HCT116 (cell line): ENCODE measurements around the gene PUSL1. TPM values are rescaled to one million over a fixed set of nuclear protein-coding genes. Genes with fewer than 3 reads are reported as not detected.

ENCODE experiments used
- ATAC-seq: fragments of 200-7000 bp; cut with Tn5 transposase; 2 replicates; pipeline ENCODE4 v1.9.1; 2020; ENCODE audit warnings: mild to moderate bottlenecking, moderate library complexity
- BruUV-seq: library from RNA; stranded (reverse); fragments of 400-500 nt; replicated peaks from 2 replicates; lab custom pipeline; 2021; lab: Mats Ljungman, UMichigan
- CTCF ChIA-PET: fragments of 300-600 bp; sonication (Branson Sonifier 250); formaldehyde crosslinking; loops from one replicate; lab custom pipeline; 2021; ENCODE audit warnings: antibody characterized with exemption; lab: Charles Lee
- POLR2A ChIA-PET: fragments of 300-600, 350-600 bp; sonication (Branson Sonifier 250); formaldehyde crosslinking; loops from one replicate; lab custom pipeline; 2021; ENCODE audit warnings: antibody characterized with exemption; lab: Charles Lee
- RAD21 ChIA-PET, 2 experiments: fragments of 300-600 bp; sonication (Branson Sonifier 250); formaldehyde crosslinking; loops; one replicate each; lab custom pipeline; 2023; ENCODE audit warnings: low total read pairs in 2 of 2; ENCODE audit not compliant: uncharacterized antibody in 2 of 2, unreplicated experiment in 2 of 2, low non-redundant PET in 1 of 2; lab: Charles Lee
- DNase-seq: peaks from one replicate; pipeline ENCODE4 v3.0.0-alpha.2; 2010; ENCODE audit warnings: low read depth, low spot score
- H2AFZ ChIP-seq: fragments of 200-600 bp; shearing (Covaris generic), sonication (generic); 2 replicates; pipeline ENCODE4 v1.6.1; 2017; ENCODE audit warnings: low read depth, mixed run types, mixed read lengths, antibody characterized with exemption, low read length; ENCODE audit not compliant: poor library complexity, severe bottlenecking
- H3K27ac ChIP-seq: 2 replicates; pipeline ENCODE4 v1.5.1; 2012; ENCODE audit warnings: low read depth, low read length
- H3K27me3 ChIP-seq: fragments of 200-600 bp; sonication (generic); 2 replicates; pipeline ENCODE4 v1.6.1; 2016; ENCODE audit warnings: mixed run types, low read length, mixed read lengths; ENCODE audit not compliant: insufficient read depth
- H3K36me3 ChIP-seq, 2 experiments: fragments of 200-500 bp in 1 of 2; fragments of 200-600 bp in 1 of 2; sonication (Bioruptor generic) in 1 of 2; sonication (generic) in 1 of 2; 2 replicates each; pipeline versions ENCODE4 v1.5.1 to v1.6.1; 2014 to 2016; ENCODE audit warnings: low read length in 2 of 2, inconsistent platforms in 1 of 2, mixed read lengths in 1 of 2, mixed run types in 1 of 2; ENCODE audit not compliant: insufficient read depth in 2 of 2, control insufficient read depth in 1 of 2
- H3K4me1 ChIP-seq, 2 experiments: fragments of 200-600 bp in 1 of 2; sonication (generic) in 1 of 2; 2 replicates each; pipeline versions ENCODE4 v1.5.1 to v1.6.1; 2012 to 2017; ENCODE audit warnings: low read length in 2 of 2, inconsistent platforms in 1 of 2, mild to moderate bottlenecking in 1 of 2, mixed read lengths in 1 of 2, mixed run types in 1 of 2, moderate library complexity in 1 of 2; ENCODE audit not compliant: insufficient read depth in 2 of 2, control insufficient read depth in 1 of 2
- H3K4me2 ChIP-seq: fragments of 200-600 bp; sonication (generic); 2 replicates; pipeline ENCODE4 v1.6.1; 2017; ENCODE audit warnings: mixed run types, low read length, mixed read lengths
- H3K4me3 ChIP-seq, 2 experiments: fragments of 200-600 bp in 1 of 2; sonication (generic) in 1 of 2; replicated peaks in 1 of 2; 2 replicates each; pipeline ENCODE4 v1.5.1; 2011 to 2016; ENCODE audit warnings: low read length in 2 of 2, control low read depth in 1 of 2, low read depth in 1 of 2, mild to moderate bottlenecking in 1 of 2, mixed read lengths in 1 of 2, mixed run types in 1 of 2
- H3K79me2 ChIP-seq: fragments of 200-600 bp; sonication (generic); 2 replicates; pipeline ENCODE4 v1.6.1; 2017; ENCODE audit warnings: mild to moderate bottlenecking, mixed run types, low read length, moderate library complexity, mixed read lengths; ENCODE audit not compliant: insufficient read depth
- H3K9ac ChIP-seq: fragments of 200-600 bp; sonication (generic); 2 replicates; pipeline ENCODE4 v1.6.1; 2016; ENCODE audit warnings: low read length, mixed read lengths
- H3K9me2 ChIP-seq: fragments of 200-600 bp; sonication (generic), shearing (Covaris generic); 2 replicates; pipeline ENCODE4 v1.6.1; 2017; ENCODE audit warnings: mixed run types, mild to moderate bottlenecking, moderate library complexity; ENCODE audit not compliant: insufficient read depth
- H3K9me3 ChIP-seq, 2 experiments: fragments of 200-500 bp in 1 of 2; fragments of 200-600 bp in 1 of 2; sonication (Bioruptor generic) in 1 of 2; sonication (generic) in 1 of 2; 2 replicates each; pipeline ENCODE4 v1.6.1; 2014 to 2017; ENCODE audit warnings: low read length in 2 of 2, mixed read lengths in 2 of 2, inconsistent platforms in 1 of 2, low read depth in 1 of 2, mild to moderate bottlenecking in 1 of 2, mixed run types in 1 of 2, moderate library complexity in 1 of 2; ENCODE audit not compliant: control insufficient read depth in 1 of 2, insufficient read depth in 1 of 2
- H4K20me1 ChIP-seq: fragments of 200-600 bp; sonication (generic), shearing (Covaris generic); 2 replicates; pipeline ENCODE4 v1.6.1; 2017; ENCODE audit warnings: mixed run types, mild to moderate bottlenecking, moderate library complexity; ENCODE audit not compliant: insufficient read depth
- ATF3 ChIP-seq: IDR thresholded peaks from 2 replicates; pipeline ENCODE4 v1.6.1; 2012
- CEBPB ChIP-seq: IDR thresholded peaks from 2 replicates; pipeline ENCODE4 v1.6.1; 2012; ENCODE audit warnings: low read depth
- CTCF ChIP-seq, 3 experiments: fragments of 200-600 bp in 1 of 3; sonication (generic) in 1 of 3; IDR thresholded peaks in 2 of 3; conservative IDR thresholded peaks in 1 of 3; 2 replicates each; pipeline ENCODE4 v1.5.1; 2012 to 2017; ENCODE audit warnings: low read depth in 2 of 3, low read length in 2 of 3, antibody characterized with exemption in 1 of 3, borderline replicate concordance in 1 of 3, control low read depth in 1 of 3, mild to moderate bottlenecking in 1 of 3, mixed read lengths in 1 of 3, mixed run types in 1 of 3, moderate library complexity in 1 of 3; ENCODE audit not compliant: insufficient read depth in 1 of 3
- EGR1 ChIP-seq: IDR thresholded peaks from 2 replicates; pipeline ENCODE4 v1.6.1; 2012; ENCODE audit warnings: low read depth
- ELF1 ChIP-seq: IDR thresholded peaks from 2 replicates; pipeline ENCODE4 v1.6.1; 2012; ENCODE audit warnings: low read depth, borderline replicate concordance
- EZH2phosphoT487 ChIP-seq: fragments of 200-600 bp; IDR thresholded peaks from 2 replicates; pipeline ENCODE4 v1.6.1; 2018; ENCODE audit warnings: antibody characterized with exemption, borderline replicate concordance
- JUND ChIP-seq: IDR thresholded peaks from 2 replicates; pipeline ENCODE4 v1.6.1; 2012
- MAX ChIP-seq: IDR thresholded peaks from 2 replicates; pipeline ENCODE4 v1.6.1; 2012
- POLR2A ChIP-seq: IDR thresholded peaks from 2 replicates; pipeline ENCODE4 v1.7.0; 2011; ENCODE audit warnings: borderline replicate concordance; ENCODE audit not compliant: insufficient read depth, insufficient read length; ENCODE audit errors: extremely low read depth
- POLR2AphosphoS5 ChIP-seq: IDR thresholded peaks from 2 replicates; pipeline ENCODE4 v1.6.1; 2011; ENCODE audit warnings: mild to moderate bottlenecking, low read depth, low read length, moderate library complexity
- SIN3A ChIP-seq: IDR thresholded peaks from 2 replicates; pipeline ENCODE4 v1.6.1; 2012; ENCODE audit warnings: low read depth
- SRF ChIP-seq: IDR thresholded peaks from 2 replicates; pipeline ENCODE4 v1.6.1; 2012; ENCODE audit warnings: low read depth
- ZNF274 ChIP-seq: fragments of 200-500 bp; sonication (Bioruptor generic); IDR thresholded peaks from 2 replicates; pipeline ENCODE4 v1.6.1; 2014; ENCODE audit warnings: mild to moderate bottlenecking, low read depth, low read length, inconsistent platforms
- intact Hi-C: fragments of 100-400 bp; cut with micrococcal nuclease; formaldehyde crosslinking; loops from 2 replicates; pipeline ENCODE4 v1.10.0; 2022
- total RNA-seq: library from RNA; stranded (reverse); gene quantifications from one replicate; pipeline ENCODE4 v1.2.1, GENCODE V29; 2021; ENCODE audit not compliant: unreplicated experiment
- TF ChIP-seq, protein P1 (sequence below): IDR thresholded peaks from 2 replicates; pipeline ENCODE4 v1.6.1; 2012; ENCODE audit warnings: low read depth

Gene PUSL1
- total RNA-seq, 1 experiment from 2014 or later, result 47.2 TPM

- TF ChIP-seq, protein P1, sequence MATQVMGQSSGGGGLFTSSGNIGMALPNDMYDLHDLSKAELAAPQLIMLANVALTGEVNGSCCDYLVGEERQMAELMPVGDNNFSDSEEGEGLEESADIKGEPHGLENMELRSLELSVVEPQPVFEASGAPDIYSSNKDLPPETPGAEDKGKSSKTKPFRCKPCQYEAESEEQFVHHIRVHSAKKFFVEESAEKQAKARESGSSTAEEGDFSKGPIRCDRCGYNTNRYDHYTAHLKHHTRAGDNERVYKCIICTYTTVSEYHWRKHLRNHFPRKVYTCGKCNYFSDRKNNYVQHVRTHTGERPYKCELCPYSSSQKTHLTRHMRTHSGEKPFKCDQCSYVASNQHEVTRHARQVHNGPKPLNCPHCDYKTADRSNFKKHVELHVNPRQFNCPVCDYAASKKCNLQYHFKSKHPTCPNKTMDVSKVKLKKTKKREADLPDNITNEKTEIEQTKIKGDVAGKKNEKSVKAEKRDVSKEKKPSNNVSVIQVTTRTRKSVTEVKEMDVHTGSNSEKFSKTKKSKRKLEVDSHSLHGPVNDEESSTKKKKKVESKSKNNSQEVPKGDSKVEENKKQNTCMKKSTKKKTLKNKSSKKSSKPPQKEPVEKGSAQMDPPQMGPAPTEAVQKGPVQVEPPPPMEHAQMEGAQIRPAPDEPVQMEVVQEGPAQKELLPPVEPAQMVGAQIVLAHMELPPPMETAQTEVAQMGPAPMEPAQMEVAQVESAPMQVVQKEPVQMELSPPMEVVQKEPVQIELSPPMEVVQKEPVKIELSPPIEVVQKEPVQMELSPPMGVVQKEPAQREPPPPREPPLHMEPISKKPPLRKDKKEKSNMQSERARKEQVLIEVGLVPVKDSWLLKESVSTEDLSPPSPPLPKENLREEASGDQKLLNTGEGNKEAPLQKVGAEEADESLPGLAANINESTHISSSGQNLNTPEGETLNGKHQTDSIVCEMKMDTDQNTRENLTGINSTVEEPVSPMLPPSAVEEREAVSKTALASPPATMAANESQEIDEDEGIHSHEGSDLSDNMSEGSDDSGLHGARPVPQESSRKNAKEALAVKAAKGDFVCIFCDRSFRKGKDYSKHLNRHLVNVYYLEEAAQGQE, result no peak
- TF ChIP-seq POLR2A (no peak), MAX (no peak), EZH2phosphoT487 (no peak), POLR2AphosphoS5 (no peak)
Measured at GRCh38 chr1:1297802-1298424, 10.5 kb upstream of the PUSL1 start (continued).

DNA sequence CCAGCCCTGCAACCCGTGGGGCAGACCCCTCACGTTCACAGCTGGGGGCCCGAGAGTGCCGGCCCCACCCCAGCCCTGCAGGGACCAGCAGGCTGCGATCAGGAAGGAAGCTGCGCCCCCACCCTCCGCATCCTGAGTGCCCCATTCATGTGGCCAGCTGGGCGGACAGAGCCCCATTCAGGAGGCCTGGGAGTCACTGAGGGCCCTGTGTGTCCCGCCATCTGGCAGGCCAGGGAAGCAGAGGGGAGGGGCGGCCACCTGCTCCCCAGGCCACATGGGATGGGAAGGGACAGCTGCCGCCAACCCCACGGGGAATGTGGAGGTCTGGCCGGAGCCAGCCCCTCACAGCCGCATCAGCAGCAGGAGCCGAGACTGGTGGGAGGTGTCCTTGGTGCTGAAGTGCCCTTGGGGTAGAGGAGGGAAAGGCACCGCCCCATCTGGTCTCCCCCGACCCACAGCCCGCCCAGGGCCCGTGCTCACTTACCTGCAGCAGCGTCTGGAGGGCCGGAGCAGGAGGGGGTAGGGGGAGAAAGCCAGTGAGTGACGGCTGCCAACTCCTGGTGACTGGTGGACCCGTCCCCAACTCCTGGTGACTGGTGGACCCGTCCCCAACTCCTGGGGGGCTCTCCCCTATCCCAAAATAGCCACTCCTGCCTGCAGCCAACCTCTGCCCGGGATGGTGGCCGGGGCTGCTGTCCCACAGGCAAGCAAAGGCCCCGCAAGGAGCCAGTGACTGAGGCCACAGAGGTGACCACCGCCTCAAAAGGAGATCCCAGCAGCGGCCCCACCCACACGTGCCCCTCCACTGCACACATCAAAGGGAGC, 9.3 kb upstream of the PUSL1 start:
- Histone ChIP-seq H2AFZ (no peak overlapping the region), H3K27ac (no peak overlapping the region), H3K79me2 (no peaks in the 10 kb centered on the region), H3K9me3 (no peaks in the 10 kb centered on the region), H4K20me1 (no peaks in the 10 kb centered on the region), H3K9me2 (no peaks in the 10 kb centered on the region), H3K27me3 (no peaks in the 10 kb centered on the region), H3K36me3 (no peaks in the 10 kb centered on the region), H3K4me3 (no peak overlapping the region), H3K4me2 (no peak overlapping the region), H3K9ac (no peak overlapping the region), H3K4me1 (peaks cover 2 to 16% of the 10 kb centered on the region in 2 experiments; a peak in 3 of 4 replicates)
- CTCF ChIA-PET, result interaction anchor here (1.6 kb wide), 1 partner anchor 8 kb away, joined by 6 read pairs; no protein-coding TSS in a partner anchor
- no peak for ATAC-seq
- intact Hi-C loops, result no loop called here
- POLR2A ChIA-PET, result no interaction called here
- no peak for DNase-seq
- no TSS peak for BruUV-seq
- RAD21 ChIA-PET, result no interaction called here
- no peak for TF ChIP-seq JUND
- no peak for TF ChIP-seq ZNF274
- TF ChIP-seq, protein P1, result no peak
- no peak for TF ChIP-seq EGR1
- TF ChIP-seq SIN3A, result no peak
- no peak for TF ChIP-seq POLR2AphosphoS5
- no peak for TF ChIP-seq ELF1
- no peak for TF ChIP-seq EZH2phosphoT487
- no peak for TF ChIP-seq ATF3
- no peak for TF ChIP-seq CEBPB
- no peak for TF ChIP-seq CTCF (IDR thresholded peaks at IDR 0.05 in 2 of 3, conservative IDR thresholded peaks at IDR 0.05 in 1 of 3; ENCODE audit: borderline replicate concordance in 1 of 3, insufficient read depth in 1 of 3, low read depth in 2 of 3, low read length in 2 of 3)
- TF ChIP-seq SRF, result no peak
